Measurements from ENCODE around the gene ZNF444. TPM values are rescaled to one million over a fixed set of nuclear protein-coding genes. Genes with fewer than 3 reads are reported as not detected.

The ZNF444 gene
- total and polyA plus RNA-seq, 2 of the 4 experiments (the other 2 are of a cell fraction), result 2.5 to 20.3 TPM

DNA sequence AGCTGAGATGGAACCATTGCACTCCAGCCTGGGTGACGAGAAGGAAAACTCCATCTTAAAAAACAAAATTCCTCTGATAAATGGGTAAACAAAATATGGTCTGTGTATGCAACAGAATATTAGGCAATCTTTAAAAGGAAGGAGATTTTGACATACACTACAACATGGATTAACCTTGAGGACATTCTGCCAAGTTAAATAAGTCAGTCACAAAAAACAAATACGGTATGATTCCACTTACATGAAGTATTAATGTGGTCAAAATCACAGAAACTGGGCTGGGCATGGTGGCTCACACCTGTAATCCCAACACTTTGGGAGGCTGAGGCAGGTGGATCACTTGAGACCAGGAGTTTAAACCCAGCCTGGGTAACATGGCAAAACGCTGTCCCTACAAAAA, 3.0 kb upstream of the ZNF444 start:
- H4K8ac ChIP-seq (ENCODE audit: low read depth in 2 of 2, low read length in 2 of 2), result no peak overlapping the region
- POLR2A ChIA-PET (ENCODE audit: unreplicated experiment), result no interaction called here

More for the DNA sequence above, 3.0 kb upstream of the ZNF444 start:
- Histone ChIP-seq H2AK5ac (ENCODE audit: low read depth, low read length) (no peak overlapping the region), H3K9me1 (ENCODE audit: insufficient read depth, low read length) (peaks cover 15% of the 10 kb centered on the region), H3K56ac (ENCODE audit: extremely low read depth, insufficient read depth, low read length) (no peak overlapping the region), H3K18ac (ENCODE audit: low read depth, low read length) (no peak overlapping the region), H3K4me3 (ENCODE audit: insufficient read depth, low read depth, low read length) (no peak overlapping the region), H3K27ac (ENCODE audit: insufficient read depth, low read length) (no peak overlapping the region), H3K4me1 (ENCODE audit: control insufficient read depth, insufficient read depth, low read length) (peaks cover 7% of the 10 kb centered on the region; the same call in 1 of the 2 replicates), H3K14ac (replicated peaks; ENCODE audit: low read depth, low read length) (no peak overlapping the region), H2AK9ac (replicated peaks; ENCODE audit: low read depth, low read length, poor library complexity) (no peak overlapping the region), H2AFZ (replicated peaks; ENCODE audit: low read length, poor library complexity) (no peak overlapping the region), H3K4me2 (ENCODE audit: low read depth, low read length) (no peak overlapping the region), H3K27me3 (ENCODE audit: control insufficient read depth, insufficient read depth, low read length) (no peaks in the 10 kb centered on the region), H4K20me1 (ENCODE audit: insufficient read depth, low read length) (peaks cover 3% of the 10 kb centered on the region; the same call in 1 of the 2 replicates), H3K9ac (ENCODE audit: low read depth, low read length) (no peak overlapping the region), H3K9me3 (ENCODE audit: control insufficient read depth, insufficient read depth, low read length) (no peaks in the 10 kb centered on the region), H3K79me1 (ENCODE audit: low read depth in 1 of 2, low read length in 2 of 2) (peaks cover 16 to 17% of the 10 kb centered on the region in 2 experiments), H2BK5ac (ENCODE audit: low read depth, low read length, poor library complexity, severe bottlenecking) (no peak overlapping the region), H4K91ac (ENCODE audit: insufficient read depth, low read depth, low read length) (no peak overlapping the region), H2BK15ac (ENCODE audit: low read depth, low read length) (no peak overlapping the region), H2BK20ac (ENCODE audit: low read depth, low read length) (no peak overlapping the region), H3K23ac (ENCODE audit: low read depth, low read length) (no peak overlapping the region), H3K4ac (ENCODE audit: low read depth, low read length) (no peak overlapping the region), H3K36me3 (ENCODE audit: control insufficient read depth, insufficient read depth, low read length) (peaks cover 4% of the 10 kb centered on the region; the same call in 1 of the 2 replicates), H4K5ac (ENCODE audit: low read depth, low read length) (no peak overlapping the region), H2BK120ac (ENCODE audit: low read depth, low read length) (no peak overlapping the region)
- in situ Hi-C loops (cut with MboI; ENCODE audit: low sequenced_read_pairs) (loop anchor here (25.0 kb wide), 2 partner anchors 451 to 1676 kb away; partner anchors contain the start of genes CDC42EP5, EPN1 and LENG9), intact Hi-C loops (cut with micrococcal nuclease) (no loop called here), dilution Hi-C loops (cut with HindIII; ENCODE audit: low sequenced_read_pairs, unreplicated experiment) (no loop called here)
- ATAC-seq (ENCODE audit: low read depth) (no peak), DNase-seq (no peak)
- no peak for TF ChIP-seq MAFK (IDR thresholded peaks at IDR 0.05; ENCODE audit: low read depth, low read length)
- no peak for TF ChIP-seq RAD21 (IDR thresholded peaks at IDR 0.05; ENCODE audit: low read length)
- no peak for TF ChIP-seq NFE2L2 (IDR thresholded peaks at IDR 0.05; ENCODE audit: low read depth, low read length)
- TF ChIP-seq MXI1 (IDR thresholded peaks at IDR 0.05; ENCODE audit: borderline replicate concordance, low read depth, low read length), result no peak
- no peak for TF ChIP-seq SMC3 (IDR thresholded peaks at IDR 0.05; ENCODE audit: low read depth, low read length)
- TF ChIP-seq, protein P1, sequence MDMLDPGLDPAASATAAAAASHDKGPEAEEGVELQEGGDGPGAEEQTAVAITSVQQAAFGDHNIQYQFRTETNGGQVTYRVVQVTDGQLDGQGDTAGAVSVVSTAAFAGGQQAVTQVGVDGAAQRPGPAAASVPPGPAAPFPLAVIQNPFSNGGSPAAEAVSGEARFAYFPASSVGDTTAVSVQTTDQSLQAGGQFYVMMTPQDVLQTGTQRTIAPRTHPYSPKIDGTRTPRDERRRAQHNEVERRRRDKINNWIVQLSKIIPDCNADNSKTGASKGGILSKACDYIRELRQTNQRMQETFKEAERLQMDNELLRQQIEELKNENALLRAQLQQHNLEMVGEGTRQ (IDR thresholded peaks at IDR 0.05; ENCODE audit: low read depth, low read length), result no peak
- no peak for TF ChIP-seq CHD1 (IDR thresholded peaks at IDR 0.05; ENCODE audit: low read depth, low read length)
- no peak for TF ChIP-seq FOS (IDR thresholded peaks at IDR 0.05; ENCODE audit: low read depth, low read length)
- TF ChIP-seq POLR2A (IDR thresholded peaks at IDR 0.05; ENCODE audit: low read depth, low read length), result no peak
- no peak for TF ChIP-seq CEBPB (IDR thresholded peaks at IDR 0.05; ENCODE audit: low read depth, low read length)
- 80% methylated on average over 1 of the region's 3 CpGs; no CpG with 5 or more reads in 1 of the 2 experiments for WGBS, 2 experiments (ENCODE audit: extremely low coverage in 2 of 2, insufficient read length in 1 of 2)
- CTCF ChIA-PET, result no interaction called here
- BruUV-seq (replicated peaks), result no TSS peak
